ENCODE data around the gene C6orf52. TPM values are rescaled to one million over a fixed set of nuclear protein-coding genes. Genes with fewer than 3 reads are reported as not detected.
"Not testable (repeated sequence)": the region's sequence is repeated elsewhere in the genome, so short reads cannot be mapped to it uniquely, and the experiment has no call there.

The C6orf52 gene
- total RNA-seq, 1 donor from 2014 or later = not detected

DNA sequence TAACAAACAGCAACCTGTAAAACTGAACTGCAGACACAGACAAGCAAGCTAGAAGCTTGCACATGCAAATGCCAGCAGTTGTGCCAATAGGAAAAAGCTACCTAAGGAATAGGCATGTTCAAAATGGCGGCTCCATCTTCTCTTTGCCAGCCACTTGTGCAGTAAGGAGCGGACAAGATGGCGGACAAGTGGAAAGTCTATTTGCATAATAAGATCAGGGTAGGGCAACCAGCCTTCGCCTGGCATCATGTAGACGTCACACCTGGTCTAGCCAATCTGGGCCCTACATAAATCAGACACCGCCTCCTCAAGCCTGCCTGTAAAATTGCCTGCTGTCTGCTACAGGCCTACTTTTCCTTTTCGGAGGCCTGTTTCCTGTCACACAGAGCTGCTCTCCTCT lies 18.0 kb downstream of the C6orf52 start:
- Histone ChIP-seq H3K4me3 (no peak overlapping the region), H3K36me3 (no peaks in the 10 kb centered on the region), H3K4me1 (no peaks in the 10 kb centered on the region), H3K9me3 (no peaks in the 10 kb centered on the region), H3K27ac (no peak overlapping the region), H3K27me3 (no peaks in the 10 kb centered on the region)
- intact Hi-C loops (cut with DNase I) = no loop called here
- no peak for DNase-seq
- ATAC-seq = no peak
- TF ChIP-seq, protein P1, sequence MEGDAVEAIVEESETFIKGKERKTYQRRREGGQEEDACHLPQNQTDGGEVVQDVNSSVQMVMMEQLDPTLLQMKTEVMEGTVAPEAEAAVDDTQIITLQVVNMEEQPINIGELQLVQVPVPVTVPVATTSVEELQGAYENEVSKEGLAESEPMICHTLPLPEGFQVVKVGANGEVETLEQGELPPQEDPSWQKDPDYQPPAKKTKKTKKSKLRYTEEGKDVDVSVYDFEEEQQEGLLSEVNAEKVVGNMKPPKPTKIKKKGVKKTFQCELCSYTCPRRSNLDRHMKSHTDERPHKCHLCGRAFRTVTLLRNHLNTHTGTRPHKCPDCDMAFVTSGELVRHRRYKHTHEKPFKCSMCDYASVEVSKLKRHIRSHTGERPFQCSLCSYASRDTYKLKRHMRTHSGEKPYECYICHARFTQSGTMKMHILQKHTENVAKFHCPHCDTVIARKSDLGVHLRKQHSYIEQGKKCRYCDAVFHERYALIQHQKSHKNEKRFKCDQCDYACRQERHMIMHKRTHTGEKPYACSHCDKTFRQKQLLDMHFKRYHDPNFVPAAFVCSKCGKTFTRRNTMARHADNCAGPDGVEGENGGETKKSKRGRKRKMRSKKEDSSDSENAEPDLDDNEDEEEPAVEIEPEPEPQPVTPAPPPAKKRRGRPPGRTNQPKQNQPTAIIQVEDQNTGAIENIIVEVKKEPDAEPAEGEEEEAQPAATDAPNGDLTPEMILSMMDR (IDR thresholded peaks at IDR 0.05) = no peak

GRCh38 chr6:10668126-10668917 lies 26.1 kb downstream of the C6orf52 start:
- no peak overlapping the region for H3K27ac ChIP-seq
- H3K27me3 ChIP-seq = no peaks in the 10 kb centered on the region
- intact Hi-C loops (cut with DNase I) = no loop called here
- H3K4me1 ChIP-seq = no peaks in the 10 kb centered on the region
- H3K9me3 ChIP-seq = no peaks in the 10 kb centered on the region
- TF ChIP-seq, protein P1 (IDR thresholded peaks at IDR 0.05) = no peak
- H3K4me3 ChIP-seq = no peak overlapping the region
- H3K36me3 ChIP-seq = no peaks in the 10 kb centered on the region
- DNase-seq (no peak), ATAC-seq (no peak)

- H3K27me3 ChIP-seq; DNase-seq; H3K36me3 ChIP-seq; H3K4me1 ChIP-seq; H3K4me3 ChIP-seq; H3K9me3 ChIP-seq; intact Hi-C loops (cut with DNase I); H3K27ac ChIP-seq; ATAC-seq: not testable (repeated sequence)
Measured at GRCh38 chr6:10665595-10665994, 28.8 kb downstream of the C6orf52 start.

GRCh38 chr6:10662742-10663141 lies 31.7 kb downstream of the C6orf52 start:
- no peaks in the 10 kb centered on the region for H3K4me1 ChIP-seq
- intact Hi-C loops (cut with DNase I) = no loop called here
- no peaks in the 10 kb centered on the region for H3K27me3 ChIP-seq
- no peak for ATAC-seq
- TF ChIP-seq, protein P1 (IDR thresholded peaks at IDR 0.05) = no peak
- no peaks in the 10 kb centered on the region for H3K36me3 ChIP-seq
- no peak overlapping the region for H3K27ac ChIP-seq
- H3K9me3 ChIP-seq = no peaks in the 10 kb centered on the region
- H3K4me3 ChIP-seq = no peak overlapping the region
- no peak for DNase-seq

- Histone ChIP-seq H3K36me3 (no peaks in the 10 kb centered on the region), H3K4me3 (no peak overlapping the region), H3K27me3 (no peaks in the 10 kb centered on the region), H3K9me3 (no peaks in the 10 kb centered on the region), H3K4me1 (no peaks in the 10 kb centered on the region), H3K27ac (no peak overlapping the region)
- TF ChIP-seq, protein P1 (IDR thresholded peaks at IDR 0.05) = no peak
- intact Hi-C loops (cut with DNase I) = no loop called here
- no peak for ATAC-seq
- DNase-seq = no peak
Measured at GRCh38 chr6:10662207-10662606, 32.2 kb downstream of the C6orf52 start.

DNA sequence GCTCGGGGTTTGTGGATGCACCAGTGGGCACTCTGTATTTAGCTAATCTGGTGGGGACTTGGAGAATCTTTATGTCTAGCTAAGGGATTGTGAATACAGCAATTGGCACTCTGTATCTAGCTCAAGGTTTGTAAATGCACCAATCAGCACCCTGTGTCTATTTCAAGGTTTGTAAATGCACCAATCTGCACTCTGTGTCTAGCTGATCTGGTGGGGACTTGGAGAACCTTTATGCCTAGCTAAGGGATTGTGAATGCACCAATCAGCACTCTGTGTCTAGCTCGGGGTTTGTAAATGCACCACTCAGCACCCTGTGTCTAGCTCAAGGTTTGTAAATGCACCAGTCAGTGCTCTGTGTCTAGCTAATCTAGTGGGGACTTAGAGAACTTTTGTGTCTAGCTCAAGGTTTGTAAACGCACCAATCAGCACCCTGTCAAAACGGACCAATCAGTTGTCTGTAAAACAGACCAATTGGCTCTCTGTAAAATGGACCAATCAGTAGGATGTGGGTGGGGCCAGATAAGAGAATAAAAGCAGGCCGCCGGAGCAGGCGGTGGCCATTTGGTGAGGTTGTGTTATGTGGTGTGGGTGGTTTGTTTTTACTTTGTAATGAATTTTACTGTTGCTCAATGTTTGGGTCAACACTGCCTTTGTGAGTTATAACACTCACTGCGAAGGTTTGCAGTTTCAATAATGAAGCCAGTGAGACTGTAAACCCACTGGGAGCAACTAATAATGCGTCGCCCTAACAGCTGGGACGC lies 33.8 kb downstream of the C6orf52 start:
- H3K4me1 ChIP-seq; ATAC-seq; intact Hi-C loops (cut with DNase I); H3K36me3 ChIP-seq; DNase-seq; H3K27ac ChIP-seq; H3K4me3 ChIP-seq; H3K9me3 ChIP-seq; H3K27me3 ChIP-seq: not testable (repeated sequence)
